CD4-positive, alpha-beta T cell (primary cell): ENCODE results near the gene GALNT2. TPM values are rescaled to one million over a fixed set of nuclear protein-coding genes. Genes with fewer than 3 reads are reported as not detected.

Source experiments
- ATAC-seq: fragments of 200-7000 bp; cut with Tn5 transposase; one replicate; pipeline ENCODE4 v1.10.0; 2022; ENCODE audit warnings: mild to moderate bottlenecking; ENCODE audit not compliant: poor library complexity
- CTCF ChIA-PET: fragments of 350-600 bp; sonication (Branson Sonifier 250); formaldehyde crosslinking; loops from one replicate; lab custom pipeline; 2021; ENCODE audit warnings: antibody characterized with exemption, inconsistent platforms; lab: Charles Lee
- POLR2A ChIA-PET: fragments of 350-600 bp; sonication (Branson Sonifier 250); formaldehyde crosslinking; loops from one replicate; lab custom pipeline; 2021; ENCODE audit warnings: antibody characterized with exemption, inconsistent platforms; lab: Charles Lee
- DNase-seq, 14 experiments: peaks; one replicate each; pipeline ENCODE4 v3.0.0-alpha.2; 2013 to 2020; ENCODE audit warnings: mixed read lengths in 2 of 14
- H3K27ac ChIP-seq, 2 donors: one replicate each; pipeline versions ENCODE4 v1.5.1 to v1.7.0; 2013; ENCODE audit warnings: low read length in 2 of 2, low read depth in 1 of 2, mild to moderate bottlenecking in 1 of 2
- H3K27me3 ChIP-seq, 2 experiments: 1 replicate in 1 of 2; 2 replicates in 1 of 2; pipeline versions ENCODE4 v1.6.1 to v1.7.0; 2013; ENCODE audit warnings: low read length in 2 of 2, control low read depth in 1 of 2, mild to moderate bottlenecking in 1 of 2, moderate library complexity in 1 of 2; ENCODE audit not compliant: insufficient read depth in 2 of 2, control insufficient read depth in 1 of 2
- H3K36me3 ChIP-seq: one replicate; pipeline ENCODE4 v1.6.1; 2013; ENCODE audit warnings: low read length, control low read depth; ENCODE audit not compliant: insufficient read depth
- H3K4me1 ChIP-seq: one replicate; pipeline ENCODE4 v1.6.1; 2013; ENCODE audit warnings: low read length, control low read depth; ENCODE audit not compliant: insufficient read depth
- H3K4me3 ChIP-seq: one replicate; pipeline ENCODE4 v1.5.1; 2013; ENCODE audit warnings: mild to moderate bottlenecking, low read length, moderate library complexity
- H3K9me3 ChIP-seq, 2 experiments: 1 replicate in 1 of 2; 2 replicates in 1 of 2; pipeline versions ENCODE4 v1.6.1 to v1.7.0; 2013; ENCODE audit warnings: low read length in 2 of 2, mild to moderate bottlenecking in 2 of 2, control low read depth in 1 of 2, moderate library complexity in 1 of 2; ENCODE audit not compliant: control insufficient read depth in 1 of 2, insufficient read depth in 1 of 2
- H3K27ac Mint-ChIP-seq: one replicate; pipeline ENCODE4 v1.8.0; 2020; ENCODE audit warnings: mixed read lengths
- H3K27me3 Mint-ChIP-seq: one replicate; pipeline ENCODE4 v1.8.0; 2021; ENCODE audit warnings: mixed read lengths
- H3K36me3 Mint-ChIP-seq: one replicate; pipeline ENCODE4 v1.8.0; 2021; ENCODE audit warnings: low read depth, mixed read lengths
- H3K4me1 Mint-ChIP-seq: one replicate; pipeline ENCODE4 v1.8.0; 2021; ENCODE audit warnings: low read depth, mixed read lengths
- H3K4me3 Mint-ChIP-seq: one replicate; pipeline ENCODE4 v1.8.0; 2020; ENCODE audit warnings: mild to moderate bottlenecking, mixed read lengths
- H3K9me3 Mint-ChIP-seq: one replicate; pipeline ENCODE4 v1.8.0; 2020; ENCODE audit warnings: mixed read lengths
- CTCF ChIP-seq: fragments of 200-600 bp; IDR thresholded peaks from one replicate; pipeline ENCODE4 v1.8.0; 2022; ENCODE audit warnings: antibody characterized with exemption, mild to moderate bottlenecking
- intact Hi-C, 2 experiments: fragments of 100-400 bp; cut with DNase I in 1 of 2; cut with micrococcal nuclease in 1 of 2; formaldehyde crosslinking; loops; one replicate each; pipeline versions ENCODE4 v1.15.1 to v1.9.0; 2023 to 2025; cut with DNase I, micrococcal nuclease
- total RNA-seq, 174 experiments: library from RNA in 2 of 174; stranded (reverse) in 2 of 174; gene quantifications; one replicate each; pipeline ENCODE4 v1.2.3 and lab custom pipeline; 2021 to 2026

Gene GALNT2
- total RNA-seq, 2 experiments from 2014 or later, result 11.0 to 11.4 TPM

DNA sequence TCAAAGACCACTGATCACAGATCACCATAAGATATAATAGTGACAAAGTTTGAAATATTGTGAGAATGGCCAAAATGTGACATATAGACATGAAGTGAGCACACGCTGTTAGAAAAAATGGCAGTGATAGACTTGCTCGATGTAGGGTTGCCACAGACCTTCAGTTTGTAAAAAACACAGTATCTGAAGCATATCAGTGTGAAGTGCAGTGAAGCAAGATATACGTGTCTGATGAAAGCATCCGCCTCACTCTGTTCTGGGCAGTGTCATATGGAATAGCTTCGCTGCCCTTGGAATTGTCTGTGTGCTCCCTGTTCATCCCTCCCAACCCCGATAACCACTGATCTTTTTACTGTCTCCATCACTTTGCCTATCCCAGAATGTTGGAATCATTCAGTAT is 50.7 kb downstream of the GALNT2 start:
- H3K36me3 Mint-ChIP-seq, result peaks cover 29% of the 10 kb centered on the region
- CTCF ChIA-PET, result no interaction called here

DNA sequence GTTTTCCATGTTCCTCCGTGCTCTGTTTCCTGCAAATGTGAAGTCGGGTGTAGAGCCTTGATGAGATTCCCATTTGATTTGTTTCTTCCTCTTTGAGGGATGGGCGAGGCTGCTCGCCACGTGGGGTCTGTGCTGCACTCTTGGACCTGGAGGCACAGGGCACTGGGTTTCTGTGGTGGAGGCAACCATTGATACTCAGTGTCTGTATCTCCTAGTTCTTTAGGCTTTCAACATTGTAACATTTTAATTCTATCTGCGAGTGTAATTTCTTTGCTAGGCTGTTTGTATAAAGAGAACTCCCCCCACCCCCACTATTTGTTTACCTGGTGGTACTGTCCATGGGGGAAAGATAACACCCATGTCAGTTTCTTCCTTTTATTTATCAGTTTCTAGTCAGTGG is 52.3 kb downstream of the GALNT2 start:
- no peaks in the 10 kb centered on the region for H3K9me3 ChIP-seq
- POLR2A ChIA-PET, result no interaction called here
- no peak for TF ChIP-seq CTCF
- H3K27me3 Mint-ChIP-seq, result no peaks in the 10 kb centered on the region
- CTCF ChIA-PET, result no interaction called here
- intact Hi-C loops, result no loop called here
- H3K27ac Mint-ChIP-seq, result no peak overlapping the region
- H3K4me1 Mint-ChIP-seq, result peaks cover 33% of the 10 kb centered on the region
- no peak for DNase-seq
- ATAC-seq, result no peak
- peaks cover 4% of the 10 kb centered on the region for H3K36me3 ChIP-seq
- no peak overlapping the region for H3K4me3 ChIP-seq
- no peak overlapping the region for H3K27ac ChIP-seq
- no peaks in the 10 kb centered on the region for H3K9me3 Mint-ChIP-seq
- H3K27me3 ChIP-seq, result no peaks in the 10 kb centered on the region
- H3K36me3 Mint-ChIP-seq, result peaks cover 22% of the 10 kb centered on the region
- no peaks in the 10 kb centered on the region for H3K4me1 ChIP-seq
- H3K4me3 Mint-ChIP-seq, result no peak overlapping the region

More for the DNA sequence above, 50.7 kb downstream of the GALNT2 start:
- no peaks in the 10 kb centered on the region for H3K4me1 ChIP-seq
- Mint-ChIP-seq H3K27ac (no peak overlapping the region), H3K27me3 (no peaks in the 10 kb centered on the region), H3K4me1 (peaks cover 21% of the 10 kb centered on the region), H3K9me3 (no peaks in the 10 kb centered on the region), H3K4me3 (no peak overlapping the region)
- no peak for ATAC-seq
- no peaks in the 10 kb centered on the region for H3K9me3 ChIP-seq
- H3K27ac ChIP-seq, result no peak overlapping the region
- intact Hi-C loops, result no loop called here
- no peak for DNase-seq
- H3K36me3 ChIP-seq, result peaks cover 8% of the 10 kb centered on the region
- no peaks in the 10 kb centered on the region for H3K27me3 ChIP-seq
- no peak overlapping the region for H3K4me3 ChIP-seq
- no peak for TF ChIP-seq CTCF
- POLR2A ChIA-PET, result no interaction called here

DNA sequence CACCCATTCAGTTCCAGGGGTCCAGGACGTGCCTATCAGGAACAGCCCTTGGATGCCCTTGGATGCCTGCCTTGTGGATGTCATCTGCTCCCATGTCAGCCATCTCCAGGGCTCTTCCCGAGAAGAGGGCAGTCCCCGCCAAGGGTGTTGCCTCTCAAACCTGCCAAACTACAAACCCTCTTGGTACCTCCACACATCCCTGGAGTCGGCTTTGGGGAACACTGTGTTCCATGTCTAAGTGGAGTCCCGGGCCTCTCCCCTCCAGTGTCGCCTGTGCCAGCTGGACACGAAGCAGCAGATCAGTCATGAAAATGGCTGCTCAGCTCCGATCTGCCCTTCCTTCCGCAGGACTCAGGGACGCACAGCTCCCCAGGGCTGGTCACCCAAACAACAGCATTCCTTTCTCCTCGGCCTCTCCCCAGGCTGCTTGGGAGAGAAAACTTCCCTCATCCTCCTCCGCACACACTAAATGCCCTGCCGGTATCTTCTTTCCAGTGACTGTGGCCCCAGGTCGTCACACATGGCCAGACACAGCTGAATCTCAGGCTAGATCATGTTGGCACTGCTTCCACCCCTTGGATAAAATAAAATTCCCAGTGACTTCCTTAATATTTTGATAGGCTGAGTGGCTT is 53.4 kb downstream of the GALNT2 start:
- Histone ChIP-seq H3K4me1 (peaks cover 7% of the 10 kb centered on the region), H3K27ac (no peak overlapping the region), H3K36me3 (peaks cover 4% of the 10 kb centered on the region), H3K4me3 (no peak overlapping the region), H3K27me3 (no peaks in the 10 kb centered on the region), H3K9me3 (no peaks in the 10 kb centered on the region)
- Mint-ChIP-seq H3K4me3 (no peak overlapping the region), H3K4me1 (peaks cover 38% of the 10 kb centered on the region), H3K36me3 (peaks cover 22% of the 10 kb centered on the region), H3K27me3 (no peaks in the 10 kb centered on the region), H3K9me3 (no peaks in the 10 kb centered on the region), H3K27ac (no peak overlapping the region)
- CTCF ChIA-PET, result no interaction called here
- POLR2A ChIA-PET, result no interaction called here
- no peak for ATAC-seq
- DNase-seq, result no peak
- no peak for TF ChIP-seq CTCF
- intact Hi-C loops, result no loop called here
